Measurements from ENCODE around the gene PRKN.

DNA sequence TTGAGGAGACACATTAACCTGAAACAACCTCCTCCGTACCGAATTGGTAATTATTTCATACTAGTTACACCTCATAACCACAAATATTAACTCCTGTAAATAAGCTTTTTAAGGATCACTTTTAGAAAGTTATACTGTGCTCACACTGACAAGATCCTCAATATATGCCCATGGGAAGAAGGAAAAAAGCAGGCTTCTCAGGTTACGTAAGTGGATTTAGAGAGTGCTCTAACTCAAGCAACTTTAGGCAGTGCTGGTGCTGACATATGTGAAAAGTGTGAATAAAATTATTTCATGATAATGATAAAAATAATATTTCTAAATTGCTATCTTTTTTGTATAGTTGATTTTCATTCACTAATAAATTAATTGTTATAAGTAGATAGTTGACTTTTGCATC is 76.1 kb downstream of the PRKN start:
- TF ChIP-seq, protein P1, sequence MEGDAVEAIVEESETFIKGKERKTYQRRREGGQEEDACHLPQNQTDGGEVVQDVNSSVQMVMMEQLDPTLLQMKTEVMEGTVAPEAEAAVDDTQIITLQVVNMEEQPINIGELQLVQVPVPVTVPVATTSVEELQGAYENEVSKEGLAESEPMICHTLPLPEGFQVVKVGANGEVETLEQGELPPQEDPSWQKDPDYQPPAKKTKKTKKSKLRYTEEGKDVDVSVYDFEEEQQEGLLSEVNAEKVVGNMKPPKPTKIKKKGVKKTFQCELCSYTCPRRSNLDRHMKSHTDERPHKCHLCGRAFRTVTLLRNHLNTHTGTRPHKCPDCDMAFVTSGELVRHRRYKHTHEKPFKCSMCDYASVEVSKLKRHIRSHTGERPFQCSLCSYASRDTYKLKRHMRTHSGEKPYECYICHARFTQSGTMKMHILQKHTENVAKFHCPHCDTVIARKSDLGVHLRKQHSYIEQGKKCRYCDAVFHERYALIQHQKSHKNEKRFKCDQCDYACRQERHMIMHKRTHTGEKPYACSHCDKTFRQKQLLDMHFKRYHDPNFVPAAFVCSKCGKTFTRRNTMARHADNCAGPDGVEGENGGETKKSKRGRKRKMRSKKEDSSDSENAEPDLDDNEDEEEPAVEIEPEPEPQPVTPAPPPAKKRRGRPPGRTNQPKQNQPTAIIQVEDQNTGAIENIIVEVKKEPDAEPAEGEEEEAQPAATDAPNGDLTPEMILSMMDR (IDR thresholded peaks at IDR 0.05) = no peak
- TF ChIP-seq EP300 (IDR thresholded peaks at IDR 0.05) (no peak), POLR2A (IDR thresholded peaks at IDR 0.05) (no peak)
